GM19397 (cell line): Measurements from ENCODE around the gene MAP3K10.

Source experiments
- ATAC-seq: cut with Tn5 transposase; IDR thresholded peaks from one replicate; pipeline ENCODE4 v1.9.1; 2021; ENCODE audit warnings: mild to moderate bottlenecking, moderate library complexity; ENCODE audit not compliant: unreplicated experiment

MAP3K10 gene

GRCh38 chr19:40247178-40247577 is 56.0 kb downstream of the MAP3K10 start:
- no peak for ATAC-seq

DNA sequence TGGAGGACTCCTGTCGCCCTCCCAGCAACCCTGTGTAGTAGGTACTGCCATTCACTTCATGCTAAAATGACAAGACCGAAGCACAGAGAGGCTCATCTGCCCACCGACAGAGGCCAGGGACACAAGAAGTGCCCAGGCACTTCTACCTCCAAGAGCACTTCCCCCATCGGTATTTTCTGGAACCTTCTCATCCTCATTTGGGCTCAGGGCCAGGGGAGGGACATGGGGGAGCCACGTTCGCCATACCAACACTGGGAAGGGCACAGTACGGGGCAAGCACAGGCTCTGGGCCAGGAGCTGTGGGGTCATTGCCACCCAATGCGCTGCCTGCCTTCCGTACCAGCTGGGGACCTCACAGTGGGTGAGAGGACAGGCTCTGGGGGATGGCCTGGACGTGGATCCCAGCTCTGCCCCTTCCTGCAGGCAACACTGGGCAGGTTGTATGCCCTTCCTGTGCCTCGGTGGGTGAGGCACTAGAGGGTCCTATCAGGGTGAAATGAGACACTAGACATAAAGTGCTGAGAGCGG is 56.6 kb downstream of the MAP3K10 start:
- ATAC-seq: no peak

DNA sequence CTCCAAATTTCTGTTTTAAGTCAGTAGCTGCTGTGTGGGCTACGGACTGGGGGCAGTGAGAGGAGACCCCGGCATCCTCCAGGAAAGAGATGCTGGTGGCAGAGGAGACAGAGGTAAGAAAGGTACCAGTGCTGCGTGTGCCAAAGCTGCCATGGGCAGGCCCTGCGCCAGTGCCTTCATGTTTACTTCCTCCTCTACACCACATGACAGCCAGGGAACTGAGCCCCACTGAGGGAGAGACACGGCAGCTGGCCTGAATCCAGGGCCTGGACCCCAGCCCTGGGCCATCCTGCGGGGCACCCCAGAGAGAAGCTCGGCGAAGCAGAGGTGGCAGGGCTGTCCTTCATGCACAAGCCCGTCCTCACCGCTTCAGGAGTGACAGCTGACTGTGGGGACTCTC is 58.0 kb downstream of the MAP3K10 start:
- ATAC-seq: no peak

- ATAC-seq: no peak
These were observed 58.6 kb downstream of the MAP3K10 start for GRCh38 chr19:40249781-40250180.

DNA sequence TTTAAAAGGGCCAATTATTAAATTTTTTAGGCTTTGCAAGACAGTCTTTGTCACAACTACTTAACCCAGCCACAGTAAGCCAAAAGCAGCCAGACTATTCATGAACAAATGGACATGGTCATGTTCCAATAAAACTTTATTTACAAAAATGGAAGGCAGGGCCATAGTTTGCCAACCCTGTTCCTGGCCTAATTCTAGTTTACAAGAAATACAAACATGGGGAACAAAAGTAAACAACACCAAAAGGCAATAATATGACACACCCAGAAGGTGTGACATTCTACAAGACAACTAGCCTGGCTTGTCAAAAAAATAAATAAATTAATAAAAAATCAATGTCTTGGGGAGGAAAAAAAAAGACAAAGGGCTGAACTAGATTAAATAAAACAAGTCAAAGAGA is 60.0 kb downstream of the MAP3K10 start:
- ATAC-seq: no peak

- no peak for ATAC-seq
These were observed 60.8 kb downstream of the MAP3K10 start for GRCh38 chr19:40251991-40252390.

DNA sequence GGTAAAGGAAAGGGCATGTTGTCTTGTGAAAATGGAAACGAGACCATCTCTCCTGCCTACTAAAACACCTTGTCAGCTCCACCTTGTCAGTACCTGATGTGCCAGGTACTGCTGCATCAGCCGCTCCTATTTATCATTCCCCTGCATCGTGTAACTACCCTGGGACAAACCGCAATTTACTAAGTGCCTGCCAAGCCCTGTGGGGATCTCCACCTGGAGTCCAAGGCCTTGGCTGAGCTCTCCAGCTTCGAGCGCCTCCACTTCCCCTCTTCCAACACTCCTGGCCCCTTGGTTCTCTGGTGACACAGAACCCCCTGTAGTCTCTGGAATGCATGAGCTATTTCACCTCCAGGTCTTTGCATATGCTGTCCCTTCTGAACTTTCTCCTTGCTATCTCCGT is 61.2 kb downstream of the MAP3K10 start:
- no peak for ATAC-seq

GRCh38 chr19:40253611-40254092 is 62.4 kb downstream of the MAP3K10 start:
- no peak for ATAC-seq

DNA sequence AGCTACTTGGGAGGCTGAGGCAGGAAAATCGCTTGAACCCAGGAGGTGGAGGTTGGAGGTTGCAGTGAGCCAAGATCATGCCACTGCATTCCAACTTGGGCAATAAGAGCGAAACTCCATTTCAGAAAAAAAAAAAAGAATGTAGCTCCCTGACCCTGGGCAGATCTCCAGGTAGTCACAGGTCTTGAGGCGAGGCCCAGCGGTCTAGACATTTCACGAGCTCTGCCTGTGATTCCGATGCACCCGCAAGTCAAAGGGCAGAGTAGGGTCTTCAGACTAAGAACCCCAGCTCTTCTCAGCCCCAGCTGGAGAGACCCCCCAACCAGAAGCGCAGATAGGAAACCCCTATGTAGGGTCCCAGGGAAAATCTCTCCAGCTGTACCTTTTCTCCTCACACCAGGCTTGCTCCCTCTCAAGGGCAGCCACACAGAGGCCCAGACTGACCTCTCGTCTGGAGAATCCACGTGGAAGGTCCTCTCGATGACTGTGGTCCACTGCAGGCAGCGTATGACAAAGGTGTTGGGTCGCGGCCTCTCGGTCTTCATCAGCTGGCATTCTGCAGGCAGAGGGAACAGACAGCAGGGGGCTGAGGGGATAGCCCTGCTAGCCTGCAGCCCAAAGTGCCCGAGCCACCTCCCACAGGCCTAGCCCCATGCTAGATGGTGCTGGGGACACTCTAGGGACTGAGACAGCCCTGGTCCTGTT is 63.6 kb downstream of the MAP3K10 start:
- no peak for ATAC-seq

DNA sequence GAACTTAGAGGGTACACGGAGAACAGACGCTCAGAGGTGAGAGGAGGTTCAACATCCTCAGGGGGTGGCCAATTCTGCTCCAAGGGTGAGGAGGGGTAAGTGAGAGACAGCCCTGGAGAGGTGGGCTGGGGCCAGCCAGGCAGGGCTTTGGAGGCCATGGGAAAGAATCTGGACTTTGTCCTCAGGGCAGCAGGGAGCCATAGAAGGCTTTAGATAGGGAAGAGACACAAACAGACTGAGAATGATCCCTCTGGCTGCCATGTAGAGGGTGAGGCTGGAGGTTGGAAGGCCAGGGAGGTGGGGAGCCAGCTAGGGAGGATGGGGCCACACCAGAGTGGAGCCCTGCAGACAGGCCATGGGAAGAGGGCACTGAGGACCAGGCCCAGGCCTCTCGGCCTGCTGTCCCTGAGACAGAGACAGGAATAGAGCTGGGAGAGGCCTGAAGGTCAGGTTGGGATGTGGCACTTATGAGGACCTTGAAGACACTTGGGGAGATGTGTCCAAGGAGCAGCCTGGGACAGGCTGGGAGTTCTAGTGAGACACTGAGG is 64.5 kb downstream of the MAP3K10 start:
- no peak for ATAC-seq

DNA sequence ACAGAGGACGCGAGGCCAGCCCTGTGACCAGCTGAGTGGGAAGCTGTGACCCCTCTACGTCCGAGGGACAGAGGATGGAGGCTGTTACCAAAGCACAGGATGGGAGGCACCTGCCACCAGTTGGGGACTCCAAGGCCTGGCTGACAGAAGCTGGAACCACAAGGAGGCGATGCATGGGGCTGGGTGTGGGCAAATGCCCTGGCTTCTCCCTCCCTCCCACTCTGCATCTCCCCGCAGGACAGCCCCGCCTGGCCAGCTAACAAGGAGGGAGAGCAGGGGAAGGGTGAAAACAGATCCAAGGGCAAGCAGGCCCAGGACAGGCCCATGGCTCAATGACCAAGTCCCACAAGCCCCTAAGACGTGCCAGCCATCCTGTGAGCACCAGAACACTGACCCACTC is 65.3 kb downstream of the MAP3K10 start:
- no peak for ATAC-seq

DNA sequence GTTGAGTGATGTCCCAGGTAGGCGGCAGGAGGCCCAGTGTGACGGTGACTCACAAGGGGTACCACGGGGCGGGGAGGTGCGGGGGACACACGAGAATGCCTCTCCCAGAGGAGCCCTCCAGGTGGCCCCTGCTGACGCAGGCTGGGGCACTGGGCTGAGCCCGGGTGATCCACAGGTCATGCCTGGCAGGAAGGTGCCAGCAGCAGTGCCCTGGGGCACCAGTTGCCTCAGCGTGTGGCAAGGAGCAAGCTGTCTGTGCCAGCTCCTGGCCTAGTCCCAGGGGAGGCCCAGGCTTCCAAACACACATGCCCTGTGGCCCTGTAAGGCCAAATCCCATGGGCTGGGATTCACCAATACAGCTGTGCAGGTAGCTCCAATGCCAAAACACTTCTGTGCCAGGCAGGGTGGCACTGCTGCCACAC is 65.9 kb downstream of the MAP3K10 start:
- ATAC-seq: no peak

DNA sequence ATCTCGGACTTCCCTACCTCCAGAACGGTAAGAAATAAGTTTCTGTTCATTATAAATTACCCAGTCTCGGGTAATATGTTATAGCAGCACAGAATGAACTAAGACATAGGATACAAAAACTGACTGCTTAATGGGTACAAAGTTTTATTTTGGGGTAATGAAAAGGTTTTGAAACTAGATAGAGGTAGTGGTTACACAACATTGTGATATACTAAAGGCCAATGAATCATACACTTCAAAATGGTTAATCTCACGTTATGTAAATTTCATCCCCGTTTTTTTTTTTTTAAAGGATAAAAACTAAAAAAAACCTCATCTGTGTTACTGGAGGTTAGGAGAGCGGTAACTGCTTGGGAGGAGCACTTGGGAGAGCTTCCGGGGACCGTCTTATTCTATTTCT is 70.4 kb downstream of the MAP3K10 start:
- no peak for ATAC-seq

DNA sequence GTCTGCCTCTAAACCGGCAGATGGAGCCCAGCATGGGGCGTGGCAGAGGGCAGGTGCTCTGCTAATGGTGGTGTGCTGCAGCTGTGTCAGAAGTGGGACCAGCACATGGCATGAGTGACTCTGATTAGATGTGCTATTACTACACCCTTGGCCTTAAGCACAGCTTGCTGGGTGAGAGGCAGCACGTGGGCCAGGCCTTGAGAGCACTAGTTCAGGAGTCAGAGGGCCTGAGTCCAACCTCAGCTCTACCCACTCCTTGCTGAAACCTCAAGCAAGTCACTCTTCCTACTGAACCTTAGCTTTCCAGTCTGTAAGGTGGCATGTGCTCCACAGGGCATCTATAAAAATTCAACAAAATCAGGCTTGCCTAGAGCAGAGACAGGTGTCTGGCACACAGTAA is 71.2 kb downstream of the MAP3K10 start:
- ATAC-seq: no peak

DNA sequence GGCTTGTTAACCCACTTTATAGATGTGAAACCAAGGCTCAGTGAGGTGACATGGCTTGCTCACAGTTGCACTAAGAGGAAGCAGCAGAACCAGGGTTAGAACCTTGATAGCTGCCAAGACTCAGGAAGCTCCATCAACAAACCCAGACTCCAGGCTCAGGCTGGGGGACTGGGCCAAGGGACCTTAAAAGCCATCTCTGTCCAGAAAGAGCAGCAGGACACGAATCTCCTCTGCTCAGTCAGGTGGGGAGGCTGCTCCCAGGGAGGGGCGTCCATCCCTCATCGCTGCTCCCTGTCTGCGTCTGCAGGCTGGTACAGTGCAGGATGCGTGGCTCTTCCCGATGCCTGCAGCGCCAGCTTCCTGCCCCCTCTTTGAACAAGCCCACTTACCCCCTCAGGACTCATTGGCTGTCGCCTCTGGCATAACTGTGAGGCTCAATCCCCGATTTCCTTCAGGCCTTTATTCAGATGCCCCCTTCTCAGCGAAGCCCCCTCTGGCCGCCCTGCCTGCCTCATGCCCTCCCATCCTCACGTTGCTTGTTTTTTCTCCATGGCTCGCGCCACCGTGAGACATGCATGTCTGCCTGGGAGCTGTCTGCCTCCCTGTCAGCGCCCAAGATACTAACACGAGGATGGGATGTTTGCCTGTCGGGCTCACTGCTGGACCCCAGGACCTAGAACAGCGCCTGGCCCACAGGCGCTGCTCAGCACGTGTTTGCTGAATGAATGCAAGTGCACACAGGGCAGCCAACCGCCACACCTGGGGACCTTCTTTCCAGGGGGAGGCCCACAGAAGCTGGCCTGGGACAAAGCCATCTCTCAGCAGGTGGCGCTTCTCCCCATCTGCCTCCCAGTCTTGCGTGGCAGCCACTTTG is 72.5 kb downstream of the MAP3K10 start:
- no peak for ATAC-seq

DNA sequence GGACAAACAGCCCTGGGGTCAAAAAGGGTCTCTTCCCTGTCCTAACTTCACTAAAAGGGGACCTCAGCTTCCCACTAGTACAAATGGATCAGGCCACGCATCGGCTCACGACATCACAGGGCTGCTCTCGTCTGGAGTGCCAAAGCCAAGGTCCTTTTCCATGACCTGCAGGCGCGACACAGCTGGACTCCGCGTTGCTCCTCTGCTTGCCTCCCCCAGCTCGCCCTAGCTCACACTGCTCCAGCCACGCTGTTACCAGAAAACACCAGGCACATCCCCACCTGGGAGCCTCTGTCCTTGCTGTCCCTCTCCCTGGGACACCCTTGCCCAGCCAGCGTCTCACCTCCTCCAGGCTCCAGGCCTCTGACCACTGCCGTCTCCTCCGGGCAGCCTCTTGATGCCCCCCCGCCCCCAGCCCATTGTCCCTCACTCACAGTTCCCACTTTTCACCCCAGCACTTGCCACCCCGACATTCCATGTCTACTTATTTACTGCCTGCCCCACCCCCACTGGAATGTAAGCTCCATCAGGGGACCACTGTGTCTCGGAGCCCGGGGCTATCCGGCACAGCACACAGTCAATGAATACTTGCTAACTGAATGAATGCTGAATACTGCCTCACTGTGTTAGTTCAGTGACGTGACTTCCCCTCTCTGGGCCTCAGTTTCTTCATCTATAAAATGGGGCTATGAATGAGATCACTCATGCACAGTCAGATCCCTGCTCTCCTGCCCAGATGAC is 73.3 kb downstream of the MAP3K10 start:
- no peak for ATAC-seq
